LoVo (cell line): ENCODE data around the gene ZC3HAV1L.
A peak's percentile ranks its signal among the peaks of the same experiment; 100 is the strongest.
"Not testable (repeated sequence)": the region's sequence is repeated elsewhere in the genome, so short reads cannot be mapped to it uniquely, and the experiment has no call there.

ENCODE experiments used
- DNase-seq: peaks from one replicate; pipeline ENCODE4 v3.0.0-alpha.2; 2016; ENCODE audit warnings: low spot score

Gene ZC3HAV1L

GRCh38 chr7:139016931-139017511 lies 18.8 kb downstream of the ZC3HAV1L start:
- peak; percentile 70 for DNase-seq

- DNase-seq: no peak
Measured at GRCh38 chr7:139011373-139011772, 24.5 kb downstream of the ZC3HAV1L start.

DNA sequence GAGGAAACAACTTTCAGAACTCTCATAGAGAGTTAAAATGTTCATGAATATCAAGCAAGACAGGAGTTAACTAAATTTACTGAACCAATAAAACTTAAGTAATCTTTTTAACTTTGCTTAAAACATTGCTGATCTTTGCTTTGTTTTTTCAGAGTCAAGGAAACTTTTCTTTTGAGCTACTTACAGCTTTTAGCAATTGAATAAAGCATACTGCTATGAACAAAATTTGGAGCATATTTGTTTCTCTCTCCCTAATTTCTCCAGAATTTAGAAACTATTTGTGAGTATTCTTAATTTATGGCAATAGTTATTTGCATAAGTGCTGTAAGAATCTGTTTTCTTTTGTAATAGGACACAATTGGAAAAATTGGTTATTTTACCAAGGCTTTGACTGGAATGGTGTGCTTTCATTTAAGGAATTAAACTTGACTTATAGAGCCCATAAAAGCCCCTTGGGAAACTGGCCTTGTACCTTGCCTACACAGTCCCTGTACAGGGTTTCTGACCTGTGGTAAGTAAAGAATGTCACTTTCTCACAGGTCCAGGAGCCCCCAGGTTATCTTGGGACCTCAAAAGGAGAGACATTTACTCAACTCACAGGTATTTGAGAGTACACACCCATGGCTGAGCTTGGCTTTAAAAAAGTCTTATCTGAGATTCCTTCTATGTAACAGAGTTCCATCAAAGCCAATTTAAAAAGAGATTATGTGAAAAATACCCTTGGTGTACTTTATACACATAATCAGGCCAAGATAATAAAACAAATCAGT lies 31.3 kb downstream of the ZC3HAV1L start:
- DNase-seq: no peak

GRCh38 chr7:138999414-138999813 lies 36.4 kb downstream of the ZC3HAV1L start:
- DNase-seq: no peak

- no peak for DNase-seq
Measured at GRCh38 chr7:138992052-138992531, 43.8 kb downstream of the ZC3HAV1L start.

DNA sequence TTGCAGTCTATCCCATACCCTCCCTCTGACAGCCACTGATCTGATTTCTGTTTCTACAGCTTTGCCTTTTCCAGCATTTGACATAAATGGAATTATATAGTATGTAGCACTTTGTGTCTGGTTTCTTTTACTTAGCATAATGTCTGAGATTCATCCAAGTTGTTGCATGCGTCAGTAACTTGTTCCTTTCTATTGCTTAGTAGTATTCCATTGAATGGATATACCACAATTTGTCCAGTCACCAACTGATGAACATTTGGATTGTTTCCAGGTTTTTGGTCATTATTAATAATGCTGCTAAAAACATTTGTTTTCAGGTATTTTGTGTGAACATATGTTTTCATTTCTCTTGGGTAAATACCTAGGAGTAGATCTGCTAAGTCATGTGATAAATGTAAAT lies 48.2 kb downstream of the ZC3HAV1L start:
- DNase-seq: no peak

DNA sequence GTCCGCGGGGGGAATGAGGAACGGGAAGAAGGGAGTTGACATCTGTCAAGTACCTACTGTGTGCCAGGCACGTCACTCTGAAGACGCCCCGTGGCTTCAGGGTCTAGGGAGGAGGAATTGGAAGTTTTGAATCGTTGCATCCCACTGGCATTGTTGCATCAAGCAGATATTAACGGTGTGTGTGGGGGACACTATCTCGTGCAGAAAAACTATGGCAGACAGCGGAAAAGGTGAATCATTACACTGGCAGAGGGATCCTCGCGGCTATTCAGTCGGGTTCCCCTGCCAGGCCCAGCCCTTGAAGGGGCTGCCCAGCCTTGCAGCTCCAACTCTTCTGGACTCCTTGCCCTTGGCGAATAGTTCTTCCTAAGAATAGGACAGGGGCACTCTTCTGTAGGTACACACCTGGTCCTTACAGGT lies 53.6 kb downstream of the ZC3HAV1L start:
- no peak for DNase-seq

DNA sequence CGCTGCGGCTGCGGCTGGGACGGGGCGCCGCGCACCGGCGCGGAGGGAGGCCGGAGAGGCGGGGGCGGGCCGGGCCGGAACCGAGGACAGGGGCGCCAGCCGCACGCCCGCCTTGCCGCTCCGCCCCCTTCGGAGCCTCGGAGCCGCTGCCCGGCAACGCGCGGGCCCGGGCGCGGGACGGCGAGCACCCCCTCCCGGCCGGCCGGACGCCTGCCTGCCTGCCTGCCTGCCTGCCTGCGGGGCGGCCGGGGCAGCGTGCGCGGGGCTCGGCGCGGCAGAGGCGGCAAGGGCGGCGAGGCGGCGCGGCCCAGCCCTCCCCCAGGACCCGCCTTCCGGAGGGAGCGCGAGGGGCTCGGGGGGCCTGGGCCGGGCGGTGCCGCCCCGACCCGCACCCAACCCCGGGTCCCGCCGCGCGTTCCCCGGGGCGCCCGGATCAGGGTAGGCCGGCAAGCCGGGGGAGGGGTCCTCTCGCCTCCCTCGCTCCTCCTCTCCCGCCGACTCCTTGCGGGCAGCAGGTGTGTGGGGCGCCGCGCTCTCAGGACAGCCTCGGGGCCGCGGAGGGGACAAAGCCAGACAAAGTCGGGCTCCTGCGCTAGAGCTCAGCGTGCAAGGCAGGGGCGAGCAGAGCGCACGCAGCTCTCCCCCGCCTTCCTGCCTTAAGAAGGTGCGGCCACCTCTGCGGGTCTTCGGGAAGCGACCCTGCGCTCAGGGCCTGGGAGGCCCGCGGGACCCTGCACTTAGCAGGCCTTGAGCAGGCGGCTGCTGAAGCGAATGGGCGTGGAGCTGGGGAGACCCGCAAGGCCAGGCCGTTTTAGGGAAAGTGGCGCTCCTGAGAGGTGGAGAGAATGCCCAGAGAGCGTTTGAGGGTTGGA lies 54.3 kb downstream of the ZC3HAV1L start, which contains the start of gene KIAA1549:
TSS of gene KIAA1549 (minus strand) at position 58 of the 872 bp plus-strand sequence. CDS start 120 bp downstream, outside the sequence.
- peak; percentile 91 for DNase-seq

GRCh38 chr7:138980563-138981291 lies 55.1 kb downstream of the ZC3HAV1L start:
- DNase-seq: no peak

DNA sequence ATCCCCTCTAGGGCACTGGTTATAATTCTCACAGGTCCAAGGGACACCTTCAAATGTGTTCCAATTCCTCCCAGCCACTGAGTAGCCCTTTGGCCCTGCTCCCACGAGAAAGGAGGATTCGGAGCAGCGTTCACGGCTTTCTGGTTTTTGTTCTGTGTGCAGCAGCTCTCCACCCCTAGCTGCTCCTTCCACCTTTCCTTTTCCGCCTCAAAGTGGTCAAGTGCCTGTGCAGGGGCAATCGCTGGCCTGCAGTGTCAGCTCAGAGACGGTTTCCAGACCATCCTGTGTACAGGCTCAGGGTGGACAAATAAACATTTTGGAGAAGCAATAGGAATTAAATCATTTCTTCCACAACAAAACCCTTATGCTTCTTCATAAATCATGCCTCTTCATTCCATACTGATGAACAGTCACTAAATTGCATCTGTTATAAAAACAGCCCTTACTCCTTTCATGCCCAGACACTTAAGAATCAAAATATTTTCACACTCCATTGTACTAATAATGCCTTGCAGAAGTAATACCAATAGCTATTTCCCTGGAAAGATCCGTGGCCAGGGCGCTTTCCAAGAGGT lies 55.8 kb downstream of the ZC3HAV1L start:
- DNase-seq: no peak

DNA sequence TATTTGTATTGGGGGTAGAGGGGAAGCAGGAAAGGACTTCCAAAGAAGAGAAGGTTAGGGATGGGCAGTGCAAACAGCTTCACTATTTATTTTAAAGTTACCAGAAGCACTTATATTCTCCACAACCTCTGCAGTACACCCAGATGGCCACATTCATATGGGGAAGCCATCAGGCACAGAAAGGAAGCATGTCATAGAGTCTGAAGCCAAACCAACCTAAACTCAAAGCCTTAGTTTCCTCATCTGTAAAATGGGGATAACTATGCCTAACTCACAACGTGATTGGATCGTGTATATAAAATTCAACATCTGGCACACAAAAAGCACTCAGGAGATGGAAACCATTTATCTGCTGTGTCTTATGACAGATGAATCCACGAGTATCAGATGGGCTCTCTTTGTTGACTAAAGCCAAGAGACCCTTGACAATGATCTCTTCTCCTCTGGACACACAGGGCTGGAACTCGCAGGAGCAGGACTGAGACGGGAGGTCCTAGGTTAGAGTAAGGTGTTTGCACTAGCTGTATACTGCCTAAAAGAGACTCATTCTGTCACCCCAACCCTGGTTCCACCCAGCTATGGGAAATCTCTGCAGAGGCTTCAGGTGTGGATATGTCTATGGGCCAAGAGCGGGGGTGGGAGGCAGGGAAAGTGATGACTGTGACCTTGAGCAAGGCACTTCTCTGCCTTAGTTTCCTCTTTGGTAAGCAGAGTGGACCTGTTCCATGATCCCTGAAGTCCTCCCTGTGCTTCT lies 56.4 kb downstream of the ZC3HAV1L start:
- no peak for DNase-seq

GRCh38 chr7:138978541-138979184 lies 57.2 kb downstream of the ZC3HAV1L start:
- peak; percentile 38 for DNase-seq

GRCh38 chr7:138976161-138976560 lies 59.7 kb downstream of the ZC3HAV1L start:
- not testable (repeated sequence) for DNase-seq
